Superior temporal gyrus (tissue), 1 donor: ENCODE data around the gene VGLL4.

Experiments
- DNase-seq: peaks from one replicate; pipeline ENCODE4 v3.0.0-alpha.2; 2016; ENCODE audit errors: extremely low spot score

VGLL4 gene

DNA sequence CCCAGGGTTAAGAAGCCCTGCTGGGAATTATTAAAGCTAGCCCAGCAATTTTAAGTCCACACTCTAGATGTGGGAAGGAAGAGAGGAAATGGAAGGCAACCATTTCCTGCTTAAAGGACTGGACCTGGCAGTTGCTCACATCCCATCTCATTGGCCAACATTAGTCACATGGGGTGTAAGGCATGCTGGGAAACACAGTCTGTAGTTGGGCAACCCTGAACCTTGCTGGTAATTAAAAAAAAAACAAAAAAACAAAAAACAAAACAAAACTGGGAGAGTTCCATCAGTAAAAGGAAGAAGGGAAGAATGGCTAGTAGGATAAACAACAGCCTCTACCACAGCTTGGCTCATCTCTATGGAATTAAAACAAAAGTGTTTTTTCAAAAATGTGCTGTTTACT is 136.0 kb downstream of the VGLL4 start:
- no peak for DNase-seq
